HG03521 (cell line): ENCODE results near the gene ATP6V1F.

Experiments used
- ATAC-seq: cut with Tn5 transposase; IDR thresholded peaks from one replicate; pipeline ENCODE4 v1.9.1; 2021; ENCODE audit warnings: mild to moderate bottlenecking, moderate library complexity; ENCODE audit not compliant: unreplicated experiment

ATP6V1F gene

DNA sequence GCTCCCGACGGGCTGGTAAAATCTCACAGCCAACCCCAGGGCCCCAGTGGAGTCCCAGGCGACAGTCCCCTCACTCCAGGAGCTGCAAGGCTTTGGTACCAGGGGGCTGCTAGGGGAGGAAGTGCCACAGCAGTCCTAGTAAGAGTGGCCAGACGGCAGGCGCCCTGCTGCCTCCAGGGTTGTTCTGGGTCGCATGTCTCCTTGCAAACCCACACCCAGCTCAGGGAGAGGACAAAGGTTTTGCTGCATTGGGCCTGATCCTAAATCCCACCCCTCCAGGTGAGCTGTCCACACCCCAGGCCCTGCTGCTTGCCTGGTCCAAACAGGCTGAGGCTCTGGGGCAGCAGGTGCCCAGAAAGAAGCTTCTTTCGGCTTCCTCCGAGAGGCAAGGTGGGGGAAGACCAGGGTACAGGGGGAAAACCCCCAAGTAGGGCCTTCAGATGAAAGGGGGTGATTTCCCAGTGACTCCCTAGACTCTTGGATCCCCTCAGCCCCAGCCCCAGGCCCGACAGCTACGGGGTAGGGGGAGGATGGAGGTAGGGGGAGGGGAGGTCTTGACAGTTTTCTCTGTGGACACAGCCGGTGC lies 52.0 kb downstream of the ATP6V1F start:
- ATAC-seq, result no peak

DNA sequence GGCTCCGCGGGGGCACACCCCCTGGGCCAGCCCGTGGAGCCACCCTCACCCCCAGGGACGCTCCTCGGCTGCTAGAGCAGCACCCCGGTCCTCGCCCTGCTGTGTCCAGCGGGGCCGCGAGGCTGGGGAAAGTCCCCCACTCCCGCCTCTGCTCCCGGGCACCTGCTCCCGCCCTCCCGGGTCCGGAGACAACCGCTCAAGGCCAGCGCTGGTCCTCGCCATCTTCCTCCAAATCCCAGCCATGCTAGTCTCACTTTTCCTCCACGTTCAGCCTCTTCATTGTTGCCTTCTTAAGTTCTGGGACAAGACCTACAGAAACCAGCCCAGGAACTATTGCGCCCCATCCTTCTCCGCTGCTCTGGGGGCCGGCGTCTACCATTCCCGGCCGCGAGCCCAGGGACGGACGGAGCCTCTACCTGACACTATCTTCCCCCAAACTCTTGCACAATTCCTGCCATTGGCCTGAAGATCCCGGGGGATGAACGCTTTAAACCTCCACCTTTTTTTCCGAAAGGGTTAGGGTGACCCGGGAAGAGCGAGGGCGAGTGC lies 52.7 kb downstream of the ATP6V1F start:
- no peak for ATAC-seq
